Effector memory CD4-positive, alpha-beta T cell (primary cell): ENCODE data around the gene SCAPER.

Experiments used
- DNase-seq, 3 donors: peaks; one replicate each; pipeline ENCODE4 v3.0.0-alpha.2; 2020
- H3K27ac ChIP-seq: 2 replicates; pipeline ENCODE4 v1.7.0; 2013; ENCODE audit warnings: mild to moderate bottlenecking, low read length, moderate library complexity; ENCODE audit not compliant: insufficient read depth, poor library complexity, severe bottlenecking
- H3K27me3 ChIP-seq: replicated peaks from 2 replicates; pipeline ENCODE4 v1.7.0; 2013; ENCODE audit warnings: mild to moderate bottlenecking, low read length; ENCODE audit not compliant: insufficient read depth, control insufficient read depth, poor library complexity, severe bottlenecking
- H3K36me3 ChIP-seq: 2 replicates; pipeline ENCODE4 v1.7.0; 2013; ENCODE audit warnings: mild to moderate bottlenecking, low read length, moderate library complexity; ENCODE audit not compliant: control insufficient read depth, insufficient read depth
- H3K4me1 ChIP-seq: 2 replicates; pipeline ENCODE4 v1.7.0; 2013; ENCODE audit warnings: low read length, mild to moderate bottlenecking; ENCODE audit not compliant: control insufficient read depth, insufficient read depth, poor library complexity, severe bottlenecking
- H3K4me3 ChIP-seq: 2 replicates; pipeline ENCODE4 v1.7.0; 2013; ENCODE audit warnings: low read length, low read depth, mild to moderate bottlenecking; ENCODE audit not compliant: insufficient read depth, poor library complexity, severe bottlenecking
- H3K9me3 ChIP-seq: 2 replicates; pipeline ENCODE4 v1.7.0; 2013; ENCODE audit warnings: mild to moderate bottlenecking, low read length, moderate library complexity; ENCODE audit not compliant: control insufficient read depth

Gene SCAPER

GRCh38 chr15:76354823-76355440 is 550.2 kb downstream of the SCAPER start:
- Histone ChIP-seq H3K27ac (no peak overlapping the region), H3K36me3 (no peaks in the 10 kb centered on the region), H3K27me3 (no peaks in the 10 kb centered on the region), H3K4me3 (no peak overlapping the region), H3K9me3 (no peaks in the 10 kb centered on the region), H3K4me1 (no peaks in the 10 kb centered on the region)
- no peak for DNase-seq

GRCh38 chr15:76353903-76354302 is 551.2 kb downstream of the SCAPER start:
- H3K27ac ChIP-seq: no peak overlapping the region
- H3K36me3 ChIP-seq: no peaks in the 10 kb centered on the region
- DNase-seq: no peak
- H3K27me3 ChIP-seq: no peaks in the 10 kb centered on the region
- H3K4me3 ChIP-seq: no peak overlapping the region
- no peaks in the 10 kb centered on the region for H3K4me1 ChIP-seq
- H3K9me3 ChIP-seq: no peaks in the 10 kb centered on the region

- Histone ChIP-seq H3K4me3 (no peak overlapping the region), H3K4me1 (no peaks in the 10 kb centered on the region), H3K36me3 (no peaks in the 10 kb centered on the region), H3K27ac (no peak overlapping the region), H3K9me3 (no peaks in the 10 kb centered on the region), H3K27me3 (no peaks in the 10 kb centered on the region)
- no peak for DNase-seq
These were observed 552.0 kb downstream of the SCAPER start for GRCh38 chr15:76353023-76353577.

GRCh38 chr15:76349301-76350070 is 555.7 kb downstream of the SCAPER start:
- Histone ChIP-seq H3K4me1 (peaks cover 16% of the 10 kb centered on the region), H3K27me3 (peaks cover 31% of the 10 kb centered on the region), H3K36me3 (no peaks in the 10 kb centered on the region), H3K9me3 (no peaks in the 10 kb centered on the region), H3K27ac (no peak overlapping the region), H3K4me3 (no peak overlapping the region)
- no peak for DNase-seq

- no peak for DNase-seq
- Histone ChIP-seq H3K4me1 (peaks cover 25% of the 10 kb centered on the region), H3K27me3 (peaks cover 50% of the 10 kb centered on the region), H3K9me3 (no peaks in the 10 kb centered on the region), H3K27ac (no peak overlapping the region), H3K4me3 (no peak overlapping the region), H3K36me3 (no peaks in the 10 kb centered on the region)
These were observed 557.6 kb downstream of the SCAPER start for GRCh38 chr15:76347482-76348055.

GRCh38 chr15:76346669-76347481 is 558.3 kb downstream of the SCAPER start:
- peak overlapping the region; percentile 53 for H3K4me3 ChIP-seq
- H3K27ac ChIP-seq: no peak overlapping the region
- no peaks in the 10 kb centered on the region for H3K36me3 ChIP-seq
- no peak for DNase-seq
- H3K9me3 ChIP-seq: no peaks in the 10 kb centered on the region
- peaks cover 57% of the 10 kb centered on the region for H3K27me3 ChIP-seq
- peaks cover 32% of the 10 kb centered on the region for H3K4me1 ChIP-seq

GRCh38 chr15:76345880-76346668 is 559.1 kb downstream of the SCAPER start:
- H3K4me3 ChIP-seq: peak overlapping the region; percentile 53
- no peaks in the 10 kb centered on the region for H3K36me3 ChIP-seq
- no peak overlapping the region for H3K27ac ChIP-seq
- DNase-seq: no peak
- peaks cover 40% of the 10 kb centered on the region for H3K4me1 ChIP-seq
- peaks cover 65% of the 10 kb centered on the region for H3K27me3 ChIP-seq
- H3K9me3 ChIP-seq: no peaks in the 10 kb centered on the region

GRCh38 chr15:76345583-76345879 is 559.6 kb downstream of the SCAPER start:
- Histone ChIP-seq H3K36me3 (no peaks in the 10 kb centered on the region), H3K27me3 (peaks cover 71% of the 10 kb centered on the region), H3K9me3 (no peaks in the 10 kb centered on the region), H3K27ac (no peak overlapping the region), H3K4me3 (no peak overlapping the region), H3K4me1 (peaks cover 45% of the 10 kb centered on the region)
- no peak for DNase-seq

GRCh38 chr15:76344893-76345582 is 560.1 kb downstream of the SCAPER start:
- peaks cover 76% of the 10 kb centered on the region for H3K27me3 ChIP-seq
- H3K4me1 ChIP-seq: peaks cover 50% of the 10 kb centered on the region
- no peaks in the 10 kb centered on the region for H3K9me3 ChIP-seq
- H3K36me3 ChIP-seq: no peaks in the 10 kb centered on the region
- H3K27ac ChIP-seq: no peak overlapping the region
- DNase-seq: no peak
- no peak overlapping the region for H3K4me3 ChIP-seq
